Stomach (tissue), 9 donors: ENCODE results near the gene BLCAP. TPM values are rescaled to one million over a fixed set of nuclear protein-coding genes. Genes with fewer than 3 reads are reported as not detected.

Experiments
- DNase-seq, 2 donors: peaks; one replicate each; pipeline versions ENCODE4 v3.0.0 to v3.0.0-alpha.2; 2013 to 2019
- H3K27ac ChIP-seq, 5 donors: fragments of 200-600 bp in 4 of 5; sonication (generic) in 4 of 5; one replicate each; pipeline ENCODE4 v1.5.1; 2013 to 2019; ENCODE audit warnings: mild to moderate bottlenecking in 1 of 5, moderate library complexity in 1 of 5
- H3K27me3 ChIP-seq, 3 donors: fragments of 200-600 bp; sonication (generic); one replicate each; pipeline ENCODE4 v1.5.1; 2017 to 2019; ENCODE audit warnings: mixed run types in 1 of 3
- H3K36me3 ChIP-seq, 4 donors: fragments of 200-600 bp; sonication (generic); 1 replicate in 3 of 4; 2 replicates in 1 of 4; pipeline ENCODE4 v1.5.1; 2016 to 2019
- H3K4me1 ChIP-seq, 4 donors: fragments of 200-600 bp; sonication (generic); one replicate each; pipeline ENCODE4 v1.5.1; 2016 to 2019
- H3K4me3 ChIP-seq, 4 donors: fragments of 200-600 bp; sonication (generic) in 3 of 4; one replicate each; pipeline ENCODE4 v1.5.1; 2016 to 2019; ENCODE audit warnings: mild to moderate bottlenecking in 1 of 4
- H3K9me3 ChIP-seq, 4 donors: fragments of 200-600 bp; sonication (generic); one replicate each; pipeline ENCODE4 v1.5.1; 2016 to 2019
- EP300 ChIP-seq: sonication (generic); formaldehyde crosslinking; IDR thresholded peaks from one replicate; pipeline ENCODE4 v1.6.1; 2017; ENCODE audit warnings: antibody characterized with exemption
- POLR2A ChIP-seq, 4 donors: fragments of 450-650 bp; IDR thresholded peaks; one replicate each; pipeline ENCODE4 v1.6.1; 2016; ENCODE audit warnings: antibody characterized with exemption in 4 of 4, control low read depth in 2 of 4, mild to moderate bottlenecking in 1 of 4, moderate library complexity in 1 of 4
- POLR2AphosphoS5 ChIP-seq, 3 donors: sonication (generic); formaldehyde crosslinking; IDR thresholded peaks; one replicate each; pipeline ENCODE4 v1.6.1; 2016; ENCODE audit warnings: antibody characterized with exemption in 3 of 3
- WGBS, 5 donors: extraction: QIAGEN DNeasy Blood & Tissue Kit in 3 of 5; methylation state at CpG; one replicate each; pipeline versions ENCODE4 v1.1.5 to v1.1.7; 2013 to 2018; 5-methylcytosine and 5-hydroxymethylcytosine counted together
- intact Hi-C: fragments of 100-400 bp; cut with DNase I; formaldehyde crosslinking; loops from one replicate; pipeline ENCODE4 v1.15.1; 2023; ENCODE audit warnings: low total_unique reads
- polyA plus RNA-seq, 3 donors: library from polyadenylated mRNA; stranded (reverse); fragments of 200-250 nt; gene quantifications; one replicate each; pipeline ENCODE4 v1.2.3, GENCODE V29; 2013
- total RNA-seq, 5 donors: library from RNA; depleted of rRNA; stranded (reverse); fragments of >200 nt; gene quantifications; one replicate each; pipeline versions ENCODE4 v1.1.0 to v1.2.3, GENCODE V29; 2014 to 2016
- TF ChIP-seq, protein P1 (sequence below), 7 experiments: fragments of 450-650 bp in 4 of 7; fragments of 200-600 bp in 3 of 7; sonication (generic) in 3 of 7; IDR thresholded peaks; one replicate each; pipeline ENCODE4 v1.5.1; 2016 to 2019; ENCODE audit warnings: antibody characterized with exemption in 7 of 7, control low read depth in 2 of 7, mild to moderate bottlenecking in 1 of 7
- donor health status: healthy with polysubstance abuse.
- donor health status: Bipolar disorder and iron deficiency.
- donor health status: healthy.

BLCAP gene
- total and polyA plus RNA-seq, 8 donors, result 12.5 to 84.4 (median 46.6) TPM

DNA sequence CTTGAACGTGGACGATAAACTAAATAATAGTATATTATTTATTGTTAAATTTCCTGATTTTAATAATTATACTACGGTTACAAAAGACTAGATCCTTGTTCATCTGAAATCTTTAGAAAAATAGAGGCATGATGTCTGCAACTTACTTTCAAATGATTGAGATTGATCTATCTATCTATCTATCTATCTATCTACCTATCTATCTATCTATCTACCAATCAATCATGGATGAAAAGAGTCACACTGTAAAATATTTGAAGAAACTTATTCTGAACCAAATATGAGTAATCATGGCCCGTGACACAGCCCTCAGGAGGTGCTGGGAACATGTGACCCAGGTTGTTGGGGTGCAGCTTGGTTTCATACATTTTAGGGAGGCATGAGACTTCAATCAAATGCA, 11.7 kb upstream of the BLCAP start:
- Histone ChIP-seq H3K4me1 (peaks cover 0 to 6% (median 2%) of the 10 kb centered on the region in 4 donors), H3K9me3 (no peaks in the 10 kb centered on the region), H3K27ac (no peak overlapping the region), H3K36me3 (no peaks in the 10 kb centered on the region), H3K4me3 (no peak overlapping the region), H3K27me3 (no peaks in the 10 kb centered on the region)
- DNase-seq, result no peak
- intact Hi-C loops, result loop anchor here (10.0 kb wide), 1 partner anchor 155 kb away; no protein-coding TSS in a partner anchor
- TF ChIP-seq POLR2A (IDR thresholded peaks at IDR 0.05) (no peak), EP300 (no peak), POLR2AphosphoS5 (IDR thresholded peaks at IDR 0.05) (no peak)
- TF ChIP-seq, protein P1, sequence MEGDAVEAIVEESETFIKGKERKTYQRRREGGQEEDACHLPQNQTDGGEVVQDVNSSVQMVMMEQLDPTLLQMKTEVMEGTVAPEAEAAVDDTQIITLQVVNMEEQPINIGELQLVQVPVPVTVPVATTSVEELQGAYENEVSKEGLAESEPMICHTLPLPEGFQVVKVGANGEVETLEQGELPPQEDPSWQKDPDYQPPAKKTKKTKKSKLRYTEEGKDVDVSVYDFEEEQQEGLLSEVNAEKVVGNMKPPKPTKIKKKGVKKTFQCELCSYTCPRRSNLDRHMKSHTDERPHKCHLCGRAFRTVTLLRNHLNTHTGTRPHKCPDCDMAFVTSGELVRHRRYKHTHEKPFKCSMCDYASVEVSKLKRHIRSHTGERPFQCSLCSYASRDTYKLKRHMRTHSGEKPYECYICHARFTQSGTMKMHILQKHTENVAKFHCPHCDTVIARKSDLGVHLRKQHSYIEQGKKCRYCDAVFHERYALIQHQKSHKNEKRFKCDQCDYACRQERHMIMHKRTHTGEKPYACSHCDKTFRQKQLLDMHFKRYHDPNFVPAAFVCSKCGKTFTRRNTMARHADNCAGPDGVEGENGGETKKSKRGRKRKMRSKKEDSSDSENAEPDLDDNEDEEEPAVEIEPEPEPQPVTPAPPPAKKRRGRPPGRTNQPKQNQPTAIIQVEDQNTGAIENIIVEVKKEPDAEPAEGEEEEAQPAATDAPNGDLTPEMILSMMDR (IDR thresholded peaks at IDR 0.05), result no peak
- WGBS, 5 donors, result 82 to 84% (median 84%) methylated on average over 4 of the region's 4 CpGs

DNA sequence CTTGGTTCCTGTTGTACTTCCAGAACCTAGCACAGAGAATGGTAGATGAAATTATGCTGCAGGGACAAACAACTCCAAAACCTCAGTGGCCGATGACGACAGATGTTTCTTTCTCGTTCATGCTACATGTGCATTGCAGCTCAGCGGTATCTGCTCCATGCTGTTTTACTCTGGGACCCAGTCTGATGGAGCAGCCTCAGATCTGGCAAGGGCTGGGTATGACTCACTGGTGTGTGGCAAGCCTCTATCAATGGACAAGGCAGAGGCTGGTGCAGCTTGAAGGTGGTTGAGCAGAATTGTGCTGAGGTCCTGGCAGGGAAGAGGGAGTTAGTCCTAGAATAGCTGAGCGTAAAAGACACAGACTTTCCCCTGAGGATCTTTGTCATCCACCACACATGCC, 10.3 kb upstream of the BLCAP start:
- 89 to 94% (median 91%) methylated on average over 5 of the region's 5 CpGs for WGBS, 5 donors
- DNase-seq, result no peak
- TF ChIP-seq POLR2AphosphoS5 (IDR thresholded peaks at IDR 0.05) (no peak), EP300 (no peak), POLR2A (IDR thresholded peaks at IDR 0.05) (no peak)
- TF ChIP-seq, protein P1 (IDR thresholded peaks at IDR 0.05), result no peak
- H3K4me1 ChIP-seq, result peaks cover 0 to 10% (median 3%) of the 10 kb centered on the region in 4 donors
- H3K27me3 ChIP-seq, result no peaks in the 10 kb centered on the region
- H3K4me3 ChIP-seq, result no peak overlapping the region
- H3K36me3 ChIP-seq, result no peaks in the 10 kb centered on the region
- intact Hi-C loops, result loop anchor here (10.0 kb wide), 1 partner anchor 153 kb away; no protein-coding TSS in a partner anchor
- H3K27ac ChIP-seq, result no peak overlapping the region
- H3K9me3 ChIP-seq, result no peaks in the 10 kb centered on the region

DNA sequence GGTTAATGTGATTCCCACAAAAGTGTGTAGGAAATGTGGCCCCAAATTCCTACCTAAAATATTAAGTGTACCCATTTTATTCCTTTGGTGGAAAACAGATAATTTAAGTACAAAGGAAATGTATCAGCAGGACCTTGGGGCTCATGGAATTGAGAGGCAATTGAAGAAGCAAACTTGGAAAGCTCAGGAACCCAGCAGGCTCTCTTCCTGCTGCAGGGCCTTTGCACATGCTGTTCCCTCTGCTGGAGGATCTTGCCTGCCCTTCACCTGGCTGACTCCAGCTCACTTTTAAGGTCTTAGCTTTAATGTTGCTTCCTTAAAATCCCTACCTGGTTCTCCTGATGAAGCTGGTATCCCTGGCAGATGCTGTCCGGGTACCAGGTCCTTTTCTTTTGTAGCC, 9.8 kb upstream of the BLCAP start:
- no peaks in the 10 kb centered on the region for H3K27me3 ChIP-seq
- H3K9me3 ChIP-seq, result no peaks in the 10 kb centered on the region
- TF ChIP-seq POLR2AphosphoS5 (IDR thresholded peaks at IDR 0.05), result no peak
- no peak for TF ChIP-seq POLR2A (IDR thresholded peaks at IDR 0.05)
- TF ChIP-seq EP300, result no peak
- TF ChIP-seq, protein P1 (IDR thresholded peaks at IDR 0.05), result no peak
- no peak overlapping the region for H3K4me3 ChIP-seq
- WGBS, 5 donors, result 89 to 98% (median 92%) methylated on average over 1 of the region's 1 CpG
- DNase-seq, result no peak
- no peak overlapping the region for H3K27ac ChIP-seq
- H3K36me3 ChIP-seq, result no peaks in the 10 kb centered on the region
- peaks cover 0 to 10% (median 3%) of the 10 kb centered on the region in 4 donors for H3K4me1 ChIP-seq
- intact Hi-C loops, result loop anchor here (10.0 kb wide), 1 partner anchor 153 kb away; no protein-coding TSS in a partner anchor

GRCh38 chr20:37535443-37536132, 7.9 kb upstream of the BLCAP start:
- Histone ChIP-seq H3K4me1 (peaks cover 0 to 10% (median 3%) of the 10 kb centered on the region in 4 donors), H3K36me3 (no peaks in the 10 kb centered on the region), H3K27me3 (no peaks in the 10 kb centered on the region), H3K4me3 (no peak overlapping the region), H3K27ac (no peak overlapping the region), H3K9me3 (no peaks in the 10 kb centered on the region)
- no peak for TF ChIP-seq POLR2AphosphoS5 (IDR thresholded peaks at IDR 0.05)
- TF ChIP-seq, protein P1 (IDR thresholded peaks at IDR 0.05), result no peak
- DNase-seq, result peak in 1 of 2 donors; percentile 32
- intact Hi-C loops, result loop anchor here (10.0 kb wide), 1 partner anchor 151 kb away; no protein-coding TSS in a partner anchor
- 33 to 47% (median 43%) methylated on average over 10 of the region's 10 CpGs for WGBS, 5 donors
